Nasal cavity respiratory epithelium epithelial cell of viscerocranial mucosa (primary cell): ENCODE results near the gene KIF11. TPM values are rescaled to one million over a fixed set of nuclear protein-coding genes. Genes with fewer than 3 reads are reported as not detected.

ENCODE experiments used
- total RNA-seq: library from RNA; depleted of rRNA; stranded (reverse); fragments of >200 nt; gene quantifications from 2 replicates; pipeline ENCODE4 v1.2.3, GENCODE V29; 2014

The KIF11 gene
- 1.4 and 1.7 TPM in 2 replicates for total RNA-seq

GRCh38 chr10:92592761-92593618 lies at the start of gene KIF11:
KIF11 (plus strand) TSS chr10:92593130; CDS start chr10:92593376, 246 bp downstream.

GRCh38 chr10:92573798-92574547 lies 19.0 kb upstream of the KIF11 start, which contains the start of gene IDE:
IDE (minus strand) TSS chr10:92574093; CDS start chr10:92574019, 74 bp downstream.

GRCh38 chr10:92689663-92690210 lies 96.8 kb downstream of the KIF11 start, which contains the start of gene HHEX:
HHEX (plus strand) TSS chr10:92689955; CDS start chr10:92689987, 32 bp downstream.

Other genes starting within 250 kb of the KIF11 start
- gene IDE, start 19.0 kb upstream of the KIF11 start, total RNA-seq: 32.2 and 32.5 TPM in 2 replicates
- under 0.01 and 0.28 TPM in 2 replicates for gene HHEX, start 96.8 kb downstream of the KIF11 start, total RNA-seq